GM21786 (cell line): Measurements from ENCODE around the gene ATXN2.
"Not testable (repeated sequence)": the region's sequence is repeated elsewhere in the genome, so short reads cannot be mapped to it uniquely, and the experiment has no call there.

Experiments
- ATAC-seq: cut with Tn5 transposase; IDR thresholded peaks from one replicate; pipeline ENCODE4 v1.9.1; 2021; ENCODE audit not compliant: unreplicated experiment

Gene ATXN2

GRCh38 chr12:111407377-111408115, 191.6 kb downstream of the ATXN2 start:
- ATAC-seq = no peak

DNA sequence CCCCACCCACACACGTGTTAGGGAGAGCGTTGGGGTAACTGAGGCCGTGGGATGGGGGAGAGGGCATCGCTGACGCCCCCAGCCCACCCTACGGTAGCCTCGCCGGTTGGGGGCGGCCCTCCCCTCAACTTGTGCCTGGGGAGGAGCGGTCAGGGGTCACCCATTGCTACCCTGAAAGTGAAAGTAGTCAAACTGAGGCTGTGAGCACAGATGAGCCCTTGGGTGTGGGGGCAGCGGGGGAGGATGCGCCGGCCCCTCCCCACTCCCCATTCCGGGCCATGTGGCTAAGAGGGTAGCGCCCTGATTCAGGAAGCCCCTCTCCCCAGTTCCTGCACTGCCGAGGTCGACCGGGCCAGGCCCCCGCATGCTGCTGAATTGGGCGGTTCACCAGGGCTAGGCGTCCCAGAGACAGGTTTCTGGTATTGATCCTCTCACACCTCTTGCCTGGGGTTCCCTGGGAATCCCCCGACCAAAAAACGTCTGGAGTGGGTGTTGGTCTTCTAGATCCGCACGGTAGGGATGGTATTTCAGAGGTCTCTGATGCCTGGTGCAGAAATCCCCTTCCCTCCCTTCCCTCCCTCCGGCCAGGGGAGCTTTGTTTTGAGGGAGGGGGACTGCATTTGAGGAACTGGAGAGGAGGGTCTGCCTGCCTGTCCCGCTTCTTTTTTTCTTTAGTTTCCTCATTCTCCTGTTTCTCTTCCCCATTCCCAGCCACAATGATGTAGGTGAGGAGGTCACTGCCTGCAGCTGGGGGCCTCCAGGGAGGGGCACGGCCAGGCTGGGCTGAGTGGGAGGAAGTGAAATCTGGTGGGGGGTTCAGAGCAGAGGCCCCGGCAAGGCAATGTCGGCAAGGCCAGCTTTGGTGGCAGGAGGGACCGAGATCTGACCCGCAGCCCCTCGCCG, 192.4 kb downstream of the ATXN2 start:
- ATAC-seq = no peak

- ATAC-seq = peak; percentile 3
Measured at GRCh38 chr12:111405859-111406473, 193.1 kb downstream of the ATXN2 start, which contains the start of gene SH2B3. Gene SH2B3, plus strand, starts transcription at chr12:111405923. Its CDS starts 12,223 bp downstream, at chr12:111418146.

DNA sequence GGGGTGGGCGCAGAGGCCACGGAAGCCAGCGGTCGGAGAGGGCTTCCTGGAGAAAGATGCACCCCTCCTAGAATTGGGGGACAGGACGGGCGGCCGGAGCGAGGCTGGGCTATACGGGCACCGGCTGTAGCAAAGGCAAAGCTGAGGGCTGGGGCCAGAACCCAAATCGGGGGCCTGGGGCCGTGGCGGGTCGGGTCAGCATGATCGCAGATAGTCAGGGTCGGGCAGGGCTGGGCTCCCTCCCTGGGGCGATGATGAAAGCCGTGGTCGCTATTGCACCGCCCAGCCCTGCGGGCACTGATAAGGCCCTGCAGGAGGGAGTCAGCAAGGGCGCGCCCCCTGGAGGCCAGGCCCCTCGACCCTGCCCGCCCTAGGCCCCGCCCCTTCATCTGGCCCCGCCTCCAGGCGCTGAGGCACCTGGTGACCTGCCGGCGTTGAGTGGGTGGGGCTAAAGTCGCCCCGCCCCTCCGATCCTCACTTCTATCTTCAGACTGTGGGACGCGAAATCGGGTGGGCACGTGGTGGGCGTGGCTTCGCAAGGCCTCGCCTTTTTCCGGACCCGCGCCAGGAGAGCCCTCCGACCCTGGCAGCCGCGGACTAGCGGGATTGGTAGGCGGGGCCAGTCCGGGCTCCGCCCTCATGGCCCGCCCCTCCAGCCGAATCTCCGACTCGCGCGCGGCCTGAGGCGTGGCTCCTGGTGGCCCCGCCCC, 193.8 kb downstream of the ATXN2 start:
- peak; percentile 40 for ATAC-seq

- peak; percentile 3 for ATAC-seq
Measured at GRCh38 chr12:111404362-111405148, 194.6 kb downstream of the ATXN2 start.

DNA sequence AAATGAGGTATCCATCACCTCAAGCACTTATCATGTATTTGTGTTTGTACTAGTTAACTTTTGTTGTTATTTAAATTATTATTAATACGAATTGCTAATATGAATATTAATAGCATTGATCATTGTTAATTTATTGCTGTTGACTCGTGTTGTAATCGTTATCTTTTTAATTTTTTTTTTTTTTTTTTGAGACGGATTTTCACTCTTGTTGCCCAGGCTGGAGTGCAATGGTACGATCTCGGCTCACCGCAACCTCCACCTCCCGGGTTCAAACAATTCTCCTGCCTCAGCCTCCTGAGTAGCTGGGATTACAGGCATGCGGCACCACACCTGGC, 196.7 kb downstream of the ATXN2 start:
- not testable (repeated sequence) for ATAC-seq
